Heart right ventricle (tissue), 16 donors: ENCODE measurements around the gene TMEM132D. TPM values are rescaled to one million over a fixed set of nuclear protein-coding genes. Genes with fewer than 3 reads are reported as not detected.

Experiments
- ATAC-seq, 8 donors: fragments of 200-7000 bp; cut with Tn5 transposase; one replicate each; pipeline ENCODE4 v1.9.1; 2020; ENCODE audit warnings: mild to moderate bottlenecking in 8 of 8, moderate library complexity in 8 of 8, moderate number of reproducible peaks in 1 of 8
- DNase-seq, 2 donors: peaks; one replicate each; pipeline ENCODE4 v3.0.0-alpha.2; 2020
- H3K27ac ChIP-seq, 10 donors: fragments of 200-600 bp; sonication (generic) in 2 of 10; one replicate each; pipeline versions ENCODE4 v1.5.0 to v1.8.0; 2020 to 2022; ENCODE audit warnings: mild to moderate bottlenecking in 3 of 10
- H3K27me3 ChIP-seq, 7 donors: fragments of 200-600 bp; one replicate each; pipeline ENCODE4 v1.8.0; 2021 to 2022; ENCODE audit warnings: mild to moderate bottlenecking in 2 of 7
- H3K36me3 ChIP-seq, 9 donors: fragments of 200-600 bp; sonication (generic) in 1 of 9; one replicate each; pipeline versions ENCODE4 v1.5.0 to v1.8.0; 2020 to 2022; ENCODE audit warnings: mild to moderate bottlenecking in 2 of 9
- H3K4me1 ChIP-seq, 9 donors: fragments of 200-600 bp; sonication (generic) in 1 of 9; one replicate each; pipeline versions ENCODE4 v1.5.0 to v1.8.0; 2020 to 2022; ENCODE audit warnings: mild to moderate bottlenecking in 4 of 9
- H3K4me3 ChIP-seq, 10 donors: fragments of 200-600 bp; sonication (generic) in 2 of 10; one replicate each; pipeline versions ENCODE4 v1.5.0 to v1.8.0; 2020 to 2022; ENCODE audit warnings: mild to moderate bottlenecking in 7 of 10, moderate library complexity in 2 of 10
- H3K9me3 ChIP-seq, 11 donors: fragments of 200-600 bp in 10 of 11; sonication (generic) in 2 of 11; one replicate each; pipeline versions ENCODE4 v1.5.0 to v1.8.0; 2013 to 2022; ENCODE audit warnings: mild to moderate bottlenecking in 2 of 11, control low read depth in 1 of 11, moderate library complexity in 1 of 11
- WGBS, 2 donors: extraction: QIAGEN DNeasy Blood & Tissue Kit; methylation state at CpG; one replicate each; pipeline ENCODE4 v1.1.7; 2013; ENCODE audit warnings: inconsistent platforms in 1 of 2; 5-methylcytosine and 5-hydroxymethylcytosine counted together
- intact Hi-C, 10 donors: fragments of 100-400 bp; cut with DNase I; formaldehyde crosslinking; loops; one replicate each; pipeline versions ENCODE4 v1.11.1 to v1.14.2; 2022
- polyA plus RNA-seq, 2 donors: library from polyadenylated mRNA; stranded (reverse); fragments of 200-250 nt; gene quantifications; one replicate each; pipeline ENCODE4 v1.2.3, GENCODE V29; 2013
- total RNA-seq, 10 donors: library from RNA; stranded (reverse); fragmentation: NEBNext Ultra II Directional in 3 of 10; extraction: Animal tissue kit (Norgen Biotek cat#: 25700) in 3 of 10; gene quantifications; one replicate each; pipeline versions ENCODE4 v1.2.1 to v1.2.4, GENCODE V29; 2021 to 2023
- TF ChIP-seq, protein P1 (sequence below), 9 donors: fragments of 200-600 bp; sonication (generic) in 2 of 9; IDR thresholded peaks; one replicate each; pipeline versions ENCODE4 v1.5.0 to v1.8.0; 2021 to 2022; ENCODE audit warnings: antibody characterized with exemption in 9 of 9, mild to moderate bottlenecking in 5 of 9, moderate library complexity in 1 of 9
- donor health status: Arrhythmogenic right ventricular cardiomyopathy.
- donor health status: ischemic (EF 13 %, LVEDD 7.1; RV severe dilation, severe dysfunction).
- donor health status: healthy with polysubstance abuse.
- donor health status: DM: no; HTN: yes; CAD: no.
- donor health status: DM: no; HTN: no; CAD: no.
- donor health status: ischemic (EF 25% LVEDD 6.9; RV normal size, moderate dysfunction).
- donor health status: ischemic (EF 25% LVEDD 5.7; RV mildly dilated, moderate dysfunction).
- donor health status: healthy.
- donor health status: DM: yes; HTN: yes; CAD: no.
- donor health status: Ischemic cardiomyopathy.
- donor health status: ischemic (EF 35%, LVEDD 5.7; RV mildly dilated, moderate dysfunction).
- donor health status: nonischemic (EF 11% LVEDD 7.7; RV severe dilation, severe dysfunction).
- donor health status: DM: yes; HTN: yes; CAD: no.
- donor health status: PGD.
- donor health status: ischemic (EF 29% LVEDD 5.4; RV normal size, mild dysfunction).
- donor health status: nonischemic (EF 23%, LVEDD 6.1; RV moderate dilation, normal function).

TMEM132D gene
- total and polyA plus RNA-seq, 12 donors = not detected

DNA sequence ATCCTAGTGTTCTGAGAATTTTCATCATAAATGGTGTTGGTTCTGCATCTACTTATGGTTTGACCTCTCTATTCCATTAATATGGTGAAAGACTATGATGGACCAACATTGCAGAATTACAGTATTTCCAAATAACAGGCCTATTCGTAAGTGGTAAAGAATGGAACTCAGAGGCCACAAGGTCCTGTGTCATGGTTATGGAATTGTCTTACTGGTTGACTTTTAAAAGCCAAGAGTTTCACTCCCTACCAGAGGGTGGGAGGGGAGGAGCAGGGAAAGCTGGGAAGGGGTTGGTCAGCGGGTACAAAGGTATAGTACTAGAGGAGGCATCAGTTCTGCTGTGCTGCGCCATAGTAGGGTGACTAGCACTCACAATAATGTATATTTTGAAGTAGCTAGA, 153.4 kb downstream of the TMEM132D start:
- Histone ChIP-seq H3K4me1 (no peaks in the 10 kb centered on the region), H3K27ac (no peak overlapping the region), H3K4me3 (no peak overlapping the region), H3K9me3 (peaks cover 0 to 5% (median 0%) of the 10 kb centered on the region in 11 donors), H3K36me3 (no peaks in the 10 kb centered on the region), H3K27me3 (peaks cover 0 to 3% (median 0%) of the 10 kb centered on the region in 7 donors)
- TF ChIP-seq, protein P1, sequence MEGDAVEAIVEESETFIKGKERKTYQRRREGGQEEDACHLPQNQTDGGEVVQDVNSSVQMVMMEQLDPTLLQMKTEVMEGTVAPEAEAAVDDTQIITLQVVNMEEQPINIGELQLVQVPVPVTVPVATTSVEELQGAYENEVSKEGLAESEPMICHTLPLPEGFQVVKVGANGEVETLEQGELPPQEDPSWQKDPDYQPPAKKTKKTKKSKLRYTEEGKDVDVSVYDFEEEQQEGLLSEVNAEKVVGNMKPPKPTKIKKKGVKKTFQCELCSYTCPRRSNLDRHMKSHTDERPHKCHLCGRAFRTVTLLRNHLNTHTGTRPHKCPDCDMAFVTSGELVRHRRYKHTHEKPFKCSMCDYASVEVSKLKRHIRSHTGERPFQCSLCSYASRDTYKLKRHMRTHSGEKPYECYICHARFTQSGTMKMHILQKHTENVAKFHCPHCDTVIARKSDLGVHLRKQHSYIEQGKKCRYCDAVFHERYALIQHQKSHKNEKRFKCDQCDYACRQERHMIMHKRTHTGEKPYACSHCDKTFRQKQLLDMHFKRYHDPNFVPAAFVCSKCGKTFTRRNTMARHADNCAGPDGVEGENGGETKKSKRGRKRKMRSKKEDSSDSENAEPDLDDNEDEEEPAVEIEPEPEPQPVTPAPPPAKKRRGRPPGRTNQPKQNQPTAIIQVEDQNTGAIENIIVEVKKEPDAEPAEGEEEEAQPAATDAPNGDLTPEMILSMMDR (IDR thresholded peaks at IDR 0.05) = no peak
- intact Hi-C loops = no loop called here
- ATAC-seq (no peak), DNase-seq (no peak)
- 51 to 63% methylated on average over 3 of the region's 3 CpGs for WGBS, 2 donors

DNA sequence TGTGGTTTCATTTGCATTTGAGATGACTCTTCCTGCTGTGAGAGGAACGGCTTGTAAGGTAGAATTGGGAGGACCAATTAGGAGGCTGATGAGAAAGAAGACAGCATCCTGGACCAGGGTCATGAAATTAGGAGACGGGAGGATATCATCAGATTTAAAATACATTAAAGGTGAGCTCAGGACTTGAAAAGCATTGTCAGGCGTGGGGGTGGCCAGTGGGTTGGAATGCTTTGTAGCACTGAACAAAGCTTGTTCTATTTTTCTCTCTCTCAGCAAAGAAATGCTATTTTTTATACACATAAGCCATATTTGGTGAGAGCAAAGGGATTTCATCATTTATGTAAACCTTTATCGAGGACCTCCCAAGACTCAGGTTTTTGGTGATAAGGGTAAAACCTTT, 157.5 kb downstream of the TMEM132D start:
- no peak for DNase-seq
- 75 to 78% methylated on average over 4 of the region's 4 CpGs for WGBS, 2 donors
- H3K27me3 ChIP-seq = peaks cover 0 to 3% (median 0%) of the 10 kb centered on the region in 7 donors
- no peak for ATAC-seq
- H3K27ac ChIP-seq = no peak overlapping the region
- H3K4me3 ChIP-seq = no peak overlapping the region
- H3K36me3 ChIP-seq = no peaks in the 10 kb centered on the region
- intact Hi-C loops = no loop called here
- H3K9me3 ChIP-seq = peaks cover 0 to 25% (median 0%) of the 10 kb centered on the region in 11 donors
- TF ChIP-seq, protein P1 (IDR thresholded peaks at IDR 0.05) = no peak
- no peaks in the 10 kb centered on the region for H3K4me1 ChIP-seq

DNA sequence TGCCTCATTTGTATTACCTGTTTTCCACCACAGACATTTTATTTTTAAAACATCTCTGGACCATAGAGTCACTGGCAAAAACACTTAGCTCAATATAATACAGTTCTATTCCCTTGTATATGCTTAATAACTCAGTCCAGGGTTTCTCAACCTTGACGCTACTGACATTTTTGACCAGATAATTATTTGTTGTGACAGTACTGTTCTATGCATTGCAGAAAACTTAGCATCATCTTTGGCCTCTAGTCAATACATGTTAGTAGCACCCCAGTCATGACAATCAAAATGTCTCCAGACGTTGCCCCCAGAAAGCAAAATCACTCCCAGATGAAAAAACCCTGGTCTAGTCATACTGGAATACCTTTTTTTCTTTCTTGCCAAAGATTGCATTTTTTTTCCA, 174.7 kb downstream of the TMEM132D start:
- TF ChIP-seq, protein P1 (IDR thresholded peaks at IDR 0.05) = no peak
- H3K9me3 ChIP-seq = peaks cover 0 to 51% (median 0%) of the 10 kb centered on the region in 11 donors
- DNase-seq (no peak), ATAC-seq (no peak)
- no peak overlapping the region for H3K4me3 ChIP-seq
- H3K27me3 ChIP-seq = no peaks in the 10 kb centered on the region
- intact Hi-C loops = no loop called here
- 75 to 76% methylated on average over 2 of the region's 2 CpGs for WGBS, 2 donors
- no peaks in the 10 kb centered on the region for H3K4me1 ChIP-seq
- no peaks in the 10 kb centered on the region for H3K36me3 ChIP-seq
- no peak overlapping the region for H3K27ac ChIP-seq

DNA sequence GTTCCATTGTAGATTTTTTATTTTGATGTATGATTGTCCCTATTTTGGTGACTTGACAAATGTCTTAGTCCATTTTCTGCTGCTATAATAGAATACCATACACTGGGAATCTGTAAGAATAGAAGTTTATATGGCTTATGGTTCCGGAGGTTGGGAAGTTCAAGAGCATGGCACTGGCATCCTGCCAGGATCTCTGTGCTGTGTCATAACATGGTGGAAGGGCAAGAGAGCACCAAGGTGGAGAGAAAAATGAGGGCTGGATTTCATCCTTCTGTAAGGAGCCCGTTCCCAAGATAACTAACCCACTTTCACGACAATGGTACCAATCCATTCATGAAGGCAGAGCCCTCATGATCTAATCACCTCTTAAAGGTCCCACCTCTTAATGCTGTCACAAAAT, 176.7 kb downstream of the TMEM132D start:
- Histone ChIP-seq H3K4me1 (no peaks in the 10 kb centered on the region), H3K9me3 (peaks cover 0 to 49% (median 0%) of the 10 kb centered on the region in 11 donors), H3K36me3 (no peaks in the 10 kb centered on the region), H3K4me3 (no peak overlapping the region), H3K27me3 (no peaks in the 10 kb centered on the region), H3K27ac (no peak overlapping the region)
- WGBS, 2 donors = 89% methylated on average over 3 of the region's 3 CpGs
- intact Hi-C loops = no loop called here
- TF ChIP-seq, protein P1 (IDR thresholded peaks at IDR 0.05) = no peak
- no peak for ATAC-seq
- no peak for DNase-seq
